Keratinocyte (primary cell): ENCODE results near the gene ELOA2. TPM values are rescaled to one million over a fixed set of nuclear protein-coding genes. Genes with fewer than 3 reads are reported as not detected.
"Not testable (repeated sequence)": the region's sequence is repeated elsewhere in the genome, so short reads cannot be mapped to it uniquely, and the experiment has no call there.

Experiments used
- DNase-seq: peaks from one replicate; pipeline ENCODE4 v3.0.0-alpha.2; 2011; ENCODE audit warnings: low read depth, missing footprints, low spot score
- FAIRE-seq: peaks from 2 replicates; lab custom pipeline; 2011; peaks lifted over from hg19 to GRCh38; lab: Jason Lieb, UNC
- H2AFZ ChIP-seq: 2 replicates; pipeline ENCODE4 v1.6.0; 2012; ENCODE audit warnings: low read length, control low read depth, inconsistent platforms; ENCODE audit not compliant: control insufficient read depth
- H3K27ac ChIP-seq: 2 replicates; pipeline ENCODE4 v1.5.1; 2011; ENCODE audit warnings: low read length; ENCODE audit not compliant: control insufficient read depth, insufficient read depth
- H3K27me3 ChIP-seq: 3 replicates; pipeline ENCODE4 v1.6.0; 2011; ENCODE audit warnings: low read length; ENCODE audit not compliant: control insufficient read depth, insufficient read depth; ENCODE audit errors: extremely low read depth
- H3K36me3 ChIP-seq, 2 experiments: 2 replicates in 1 of 2; 3 replicates in 1 of 2; pipeline ENCODE4 v1.5.1; 2011; ENCODE audit warnings: low read length in 2 of 2, mild to moderate bottlenecking in 1 of 2; ENCODE audit not compliant: control insufficient read depth in 2 of 2, insufficient read depth in 2 of 2; ENCODE audit errors: extremely low read depth in 1 of 2
- H3K4me1 ChIP-seq: 3 replicates; pipeline ENCODE4 v1.5.1; 2011; ENCODE audit warnings: low read length; ENCODE audit not compliant: control insufficient read depth, insufficient read depth; ENCODE audit errors: extremely low read depth
- H3K4me2 ChIP-seq: 3 replicates; pipeline ENCODE4 v1.6.0; 2011; ENCODE audit warnings: low read depth, low read length; ENCODE audit not compliant: control insufficient read depth, insufficient read depth; ENCODE audit errors: extremely low read depth
- H3K4me3 ChIP-seq, 3 experiments: fragments of 200-600 bp in 1 of 3; sonication (generic) in 1 of 3; 2 replicates in 2 of 3; 3 replicates in 1 of 3; pipeline ENCODE4 v1.5.1; 2011 to 2016; ENCODE audit warnings: low read length in 3 of 3, mild to moderate bottlenecking in 3 of 3, control low read depth in 2 of 3, inconsistent platforms in 1 of 3, low read depth in 1 of 3, mixed read lengths in 1 of 3, mixed run types in 1 of 3, moderate library complexity in 1 of 3; ENCODE audit not compliant: control insufficient read depth in 2 of 3, insufficient read depth in 2 of 3; ENCODE audit errors: extremely low read depth in 1 of 3
- H3K79me2 ChIP-seq: 2 replicates; pipeline ENCODE4 v1.6.0; 2012; ENCODE audit warnings: low read length; ENCODE audit not compliant: control insufficient read depth, insufficient read depth
- H3K9ac ChIP-seq: 3 replicates; pipeline ENCODE4 v1.6.0; 2011; ENCODE audit warnings: low read length; ENCODE audit not compliant: control insufficient read depth, insufficient read depth; ENCODE audit errors: extremely low read depth
- H3K9me1 ChIP-seq: 3 replicates; pipeline ENCODE4 v1.6.0; 2011; ENCODE audit warnings: low read length; ENCODE audit not compliant: control insufficient read depth, insufficient read depth; ENCODE audit errors: extremely low read depth
- H3K9me3 ChIP-seq: 2 replicates; pipeline ENCODE4 v1.5.1; 2012; ENCODE audit warnings: low read depth, low read length; ENCODE audit not compliant: control insufficient read depth
- H4K20me1 ChIP-seq: 3 replicates; pipeline ENCODE4 v1.6.0; 2011; ENCODE audit warnings: low read length; ENCODE audit not compliant: control insufficient read depth, insufficient read depth; ENCODE audit errors: extremely low read depth
- dilution Hi-C: fragments of 300-500 bp; cut with MboI; formaldehyde crosslinking; loops from one replicate; pipeline ENCODE4 v1.7.0; 2020; ENCODE audit warnings: low sequenced_read_pairs; ENCODE audit not compliant: extremely low pct_ligation_motif_present
- polyA plus RNA-seq, 5 experiments: library from polyadenylated mRNA; depleted of rRNA in 3 of 5; stranded (reverse) in 3 of 5; stranded (forward) in 1 of 5; unstranded in 1 of 5; fragments of >200 nt; gene quantifications; 1 replicate in 1 of 5; 2 replicates in 3 of 5; 3 replicates in 1 of 5; pipeline versions ENCODE4 v1.2.1 to v1.2.3, GENCODE V29; 2011 to 2012; ENCODE audit warnings: missing spikeins in 2 of 5, low read depth in 1 of 5, low replicate concordance in 1 of 5

Gene ELOA2
- polyA plus RNA-seq, 1 donor (not counting 4 experiments of a cell fraction or from before 2014, with no cell fraction given) = not detected

GRCh38 chr18:47020757-47021156, 14.7 kb downstream of the ELOA2 start:
- H3K27me3 ChIP-seq, H3K9me1 ChIP-seq, H3K36me3 ChIP-seq, H4K20me1 ChIP-seq, H3K4me2 ChIP-seq, H3K9me3 ChIP-seq, H3K4me3 ChIP-seq, H3K79me2 ChIP-seq, DNase-seq, dilution Hi-C loops, FAIRE-seq, H3K27ac ChIP-seq, H2AFZ ChIP-seq, H3K4me1 ChIP-seq, H3K9ac ChIP-seq: not testable (repeated sequence)

GRCh38 chr18:47019870-47020269, 15.6 kb downstream of the ELOA2 start:
- DNase-seq, FAIRE-seq, dilution Hi-C loops: not testable (repeated sequence)

More at GRCh38 chr18:47019870-47020269, 15.6 kb downstream of the ELOA2 start:
- not testable (repeated sequence) for H2AFZ ChIP-seq, H3K4me2 ChIP-seq, H3K36me3 ChIP-seq, H3K4me3 ChIP-seq, H3K9ac ChIP-seq, H3K79me2 ChIP-seq, H3K27ac ChIP-seq, H4K20me1 ChIP-seq, H3K4me1 ChIP-seq, H3K9me3 ChIP-seq, H3K9me1 ChIP-seq, H3K27me3 ChIP-seq

Other genes with a start within 250 kb of the ELOA2 start
- 6.4 to 17.0 TPM (median 11.4 TPM) in 3 replicates for gene PIAS2, start 118.1 kb downstream of the ELOA2 start, polyA plus RNA-seq
- 0.66 to 1.4 TPM (median 1.1 TPM) in 3 replicates for gene KATNAL2, start 118.0 kb downstream of the ELOA2 start, polyA plus RNA-seq
- gene HDHD2, start 114.9 kb upstream of the ELOA2 start, polyA plus RNA-seq = 5.3 to 17.7 TPM (median 10.9 TPM) in 3 replicates
- gene IER3IP1, start 140.7 kb upstream of the ELOA2 start, polyA plus RNA-seq = 9.3 to 17.5 TPM (median 13.6 TPM) in 3 replicates
- not detected in 3 replicates for gene SKOR2, start 216.0 kb upstream of the ELOA2 start, polyA plus RNA-seq